Daoy (cell line): ENCODE results near the gene IRF8. TPM values are rescaled to one million over a fixed set of nuclear protein-coding genes. Genes with fewer than 3 reads are reported as not detected.
"Not testable (repeated sequence)": the region's sequence is repeated elsewhere in the genome, so short reads cannot be mapped to it uniquely, and the experiment has no call there.

Source experiments
- DNase-seq: peaks from one replicate; pipeline ENCODE4 v3.0.0-alpha.2; 2015; ENCODE audit warnings: low read depth
- total RNA-seq: library from RNA; depleted of rRNA; stranded (reverse); fragments of >200 nt; shearing (Covaris generic); gene quantifications from 2 replicates; pipeline ENCODE4 v1.2.3, GENCODE V29; 2014

IRF8 gene
- total RNA-seq, 1 experiment from 2014 or later, result not detected

- no peak for DNase-seq
Observed at GRCh38 chr16:85931596-85932402, 32.8 kb downstream of the IRF8 start.

- no peak for DNase-seq
Observed at GRCh38 chr16:85934210-85934609, 35.2 kb downstream of the IRF8 start.

GRCh38 chr16:85935391-85935973, 36.5 kb downstream of the IRF8 start:
- no peak for DNase-seq

- peak; percentile 51 for DNase-seq
Observed at GRCh38 chr16:85935974-85936760, 37.2 kb downstream of the IRF8 start.

GRCh38 chr16:85936816-85937215, 37.9 kb downstream of the IRF8 start:
- DNase-seq, result peak; percentile 9

GRCh38 chr16:85940214-85940613, 41.3 kb downstream of the IRF8 start:
- DNase-seq, result no peak

GRCh38 chr16:85941863-85942644, 43.1 kb downstream of the IRF8 start:
- no peak for DNase-seq

GRCh38 chr16:85942659-85943058, 43.7 kb downstream of the IRF8 start:
- not testable (repeated sequence) for DNase-seq

GRCh38 chr16:85943711-85944110, 44.7 kb downstream of the IRF8 start:
- no peak for DNase-seq

- DNase-seq, result no peak
Observed at GRCh38 chr16:85944572-85945423, 45.8 kb downstream of the IRF8 start.

GRCh38 chr16:85945424-85945751, 46.4 kb downstream of the IRF8 start:
- DNase-seq, result no peak

GRCh38 chr16:85946541-85947124, 47.7 kb downstream of the IRF8 start:
- DNase-seq, result no peak

GRCh38 chr16:85947230-85948137, 48.5 kb downstream of the IRF8 start:
- no peak for DNase-seq

GRCh38 chr16:85948138-85948509, 49.2 kb downstream of the IRF8 start:
- no peak for DNase-seq

GRCh38 chr16:85948616-85949265, 49.8 kb downstream of the IRF8 start:
- no peak for DNase-seq

GRCh38 chr16:85950136-85950918, 51.4 kb downstream of the IRF8 start:
- DNase-seq, result no peak

- DNase-seq, result no peak
Observed at GRCh38 chr16:85952197-85952596, 53.2 kb downstream of the IRF8 start.

GRCh38 chr16:85952811-85953210, 53.8 kb downstream of the IRF8 start:
- DNase-seq, result no peak
